DMS 273 (cell line): ENCODE measurements around the gene XPNPEP2.

ENCODE experiments used
- DNase-seq: peaks from one replicate; lab custom pipeline; 2025; ENCODE audit not compliant: unreplicated experiment; lab: John Stamatoyannopoulos, UW

Gene XPNPEP2

GRCh38 chrX:129777218-129778030 lies 38.6 kb downstream of the XPNPEP2 start:
- DNase-seq = no peak

DNA sequence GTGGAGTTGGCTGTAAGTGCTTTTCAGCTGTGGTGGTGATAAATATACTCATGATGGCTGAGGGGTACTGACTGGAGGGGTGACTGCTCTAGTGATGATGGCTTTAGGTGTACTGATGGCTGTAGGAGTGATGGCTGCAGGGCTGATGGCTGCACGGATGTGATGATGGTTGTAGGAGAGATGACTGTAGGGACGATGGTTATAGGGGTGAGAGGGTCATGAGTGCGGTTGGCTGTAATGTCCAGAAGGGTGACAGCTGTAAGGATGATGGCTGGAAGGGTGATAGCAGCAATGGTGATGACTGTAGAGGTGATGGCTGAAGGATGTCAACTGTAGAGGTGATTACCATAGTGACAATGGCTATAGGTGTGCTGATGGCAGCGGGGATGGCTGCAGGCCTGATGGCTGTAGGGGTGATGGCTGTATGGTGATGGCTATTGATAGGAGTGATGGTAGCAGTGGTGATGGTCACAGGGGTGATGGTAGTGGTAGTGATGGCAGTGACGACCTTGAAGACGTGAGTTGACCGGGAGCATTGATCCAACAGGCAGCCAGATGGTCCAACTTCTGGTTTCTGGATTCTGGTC lies 40.4 kb downstream of the XPNPEP2 start:
- DNase-seq = no peak

- DNase-seq = no peak
These were observed 41.0 kb downstream of the XPNPEP2 start, which contains the start of gene SASH3 for GRCh38 chrX:129779747-129780146. TSS of gene SASH3 (plus strand) at chrX:129779949. CDS start at chrX:129780098, 149 bp downstream.

- DNase-seq = no peak
These were observed 41.8 kb downstream of the XPNPEP2 start for GRCh38 chrX:129780441-129781105.

DNA sequence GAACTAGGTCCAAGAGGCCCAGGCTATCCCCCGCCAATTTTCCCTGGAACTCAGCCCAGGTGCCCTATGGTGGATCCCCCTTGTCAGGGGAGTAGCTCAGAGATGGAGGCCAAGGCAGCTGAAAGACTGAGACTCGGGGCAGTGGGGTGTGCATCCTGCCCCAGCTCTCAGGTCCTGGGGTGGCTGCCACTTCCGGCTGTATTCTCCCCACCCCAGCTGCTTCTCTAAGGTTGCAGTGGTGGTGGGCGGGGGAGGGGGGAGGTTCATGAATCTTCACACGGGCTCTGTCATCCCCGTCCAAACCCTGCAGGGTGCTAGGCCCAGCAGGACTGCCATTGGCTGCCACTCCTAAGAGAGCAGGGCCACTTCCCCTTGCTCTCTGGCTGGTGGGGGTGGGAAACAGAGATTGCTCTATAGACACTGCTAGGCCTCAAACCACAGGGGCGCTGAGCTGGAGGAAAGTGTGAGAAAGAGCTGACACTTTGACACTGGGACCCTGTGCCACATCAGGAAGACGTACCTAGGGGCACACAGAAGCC lies 42.4 kb downstream of the XPNPEP2 start:
- no peak for DNase-seq

- no peak for DNase-seq
These were observed 43.1 kb downstream of the XPNPEP2 start for GRCh38 chrX:129781680-129782495.

GRCh38 chrX:129782706-129783105 lies 43.9 kb downstream of the XPNPEP2 start:
- DNase-seq = no peak

DNA sequence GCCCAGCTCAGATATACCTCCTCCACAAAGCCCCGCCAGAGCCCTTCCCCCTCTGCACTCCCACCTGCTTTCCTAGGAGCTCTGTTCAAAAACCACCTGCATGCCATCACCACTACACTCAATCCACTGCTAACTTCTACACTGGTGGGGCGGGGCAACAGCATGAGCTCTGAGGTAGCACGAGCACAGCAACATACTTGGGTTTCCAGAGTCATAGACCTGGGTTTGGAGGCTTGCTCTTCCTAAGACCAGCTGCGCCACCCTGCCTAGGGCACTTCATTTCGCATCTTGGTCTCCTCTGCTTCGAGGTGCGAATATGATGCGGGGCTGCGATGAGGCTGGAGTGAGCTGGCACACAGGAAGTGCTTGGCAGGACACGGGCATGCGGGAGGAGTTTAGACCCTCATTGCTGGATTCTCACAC lies 44.5 kb downstream of the XPNPEP2 start:
- DNase-seq = no peak

DNA sequence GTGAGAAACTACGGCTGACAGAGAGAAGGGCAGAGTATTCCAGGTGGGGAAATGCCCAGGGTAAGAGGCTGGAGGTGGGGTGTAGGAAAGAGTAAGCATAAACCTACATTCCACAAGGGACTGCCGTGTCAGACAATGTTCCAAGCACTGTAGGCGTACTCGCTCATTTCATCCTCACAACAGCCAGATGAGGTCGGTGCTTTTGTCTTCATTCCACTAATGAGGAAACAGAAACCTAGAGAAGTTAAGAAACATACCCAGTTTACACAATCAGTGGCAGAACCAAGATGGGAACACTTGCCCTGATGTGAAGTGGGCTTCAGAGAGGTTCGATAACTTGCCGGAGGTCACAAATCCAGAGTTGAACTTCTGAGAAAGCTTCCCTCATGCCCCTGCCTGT lies 45.6 kb downstream of the XPNPEP2 start:
- no peak for DNase-seq

DNA sequence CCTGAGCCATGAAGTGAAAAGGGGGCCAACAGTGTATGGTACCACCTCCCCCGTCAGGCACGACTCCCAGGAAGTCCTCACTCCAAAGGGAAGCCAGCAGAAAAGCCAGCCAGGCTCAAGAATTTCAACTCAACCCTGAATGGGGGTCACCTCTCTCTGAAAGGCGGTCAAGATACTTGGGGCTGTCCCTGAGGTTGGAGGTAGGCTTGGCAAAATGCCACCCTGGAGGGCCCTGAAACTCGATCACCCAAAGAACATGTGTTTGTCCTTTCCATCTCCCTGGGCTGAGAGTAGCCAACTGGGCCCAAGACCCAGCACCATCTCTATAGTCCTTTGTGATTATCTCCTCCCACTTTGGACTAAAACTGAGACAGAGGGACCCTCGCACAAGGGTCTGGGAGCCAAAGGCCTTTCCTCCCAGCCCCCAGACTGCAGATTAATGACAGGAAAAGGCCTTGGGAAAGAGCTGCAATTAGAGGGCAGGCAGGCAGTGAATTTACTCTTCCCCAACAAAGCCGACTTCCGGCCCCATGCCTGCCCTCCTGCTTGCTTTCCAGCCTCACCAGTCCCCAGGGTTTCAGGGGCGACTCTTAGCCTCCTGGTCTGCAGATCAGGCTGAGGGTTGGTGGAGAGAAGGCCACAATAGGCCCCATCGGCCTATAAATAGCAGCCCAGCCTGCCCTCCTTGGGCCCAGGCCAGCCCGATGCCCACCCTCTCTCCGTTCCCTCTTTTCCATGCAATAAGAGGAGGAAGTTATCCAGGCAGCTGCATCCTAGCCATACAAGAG lies 46.6 kb downstream of the XPNPEP2 start:
- DNase-seq = no peak

DNA sequence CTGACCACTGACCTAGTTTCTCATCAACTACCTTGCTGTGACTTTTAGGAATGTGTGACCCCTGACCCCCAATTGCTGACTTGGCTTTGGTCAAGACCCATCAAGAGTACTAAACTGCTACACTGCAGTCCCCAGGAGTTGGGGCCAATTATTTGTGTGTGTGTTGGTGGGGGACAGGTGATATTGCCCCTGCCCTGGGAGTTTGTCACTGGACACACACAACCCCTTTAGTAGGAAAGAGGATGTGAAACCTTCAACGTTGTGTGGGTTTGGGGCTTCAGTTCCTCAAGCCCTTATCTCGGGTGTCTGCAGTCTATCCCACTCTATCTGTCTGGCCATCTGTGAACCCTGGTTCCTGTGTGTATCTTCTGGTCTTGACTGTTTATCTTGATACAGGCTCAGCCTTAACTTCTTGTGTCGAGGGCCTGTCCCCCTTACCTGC lies 47.5 kb downstream of the XPNPEP2 start:
- no peak for DNase-seq

DNA sequence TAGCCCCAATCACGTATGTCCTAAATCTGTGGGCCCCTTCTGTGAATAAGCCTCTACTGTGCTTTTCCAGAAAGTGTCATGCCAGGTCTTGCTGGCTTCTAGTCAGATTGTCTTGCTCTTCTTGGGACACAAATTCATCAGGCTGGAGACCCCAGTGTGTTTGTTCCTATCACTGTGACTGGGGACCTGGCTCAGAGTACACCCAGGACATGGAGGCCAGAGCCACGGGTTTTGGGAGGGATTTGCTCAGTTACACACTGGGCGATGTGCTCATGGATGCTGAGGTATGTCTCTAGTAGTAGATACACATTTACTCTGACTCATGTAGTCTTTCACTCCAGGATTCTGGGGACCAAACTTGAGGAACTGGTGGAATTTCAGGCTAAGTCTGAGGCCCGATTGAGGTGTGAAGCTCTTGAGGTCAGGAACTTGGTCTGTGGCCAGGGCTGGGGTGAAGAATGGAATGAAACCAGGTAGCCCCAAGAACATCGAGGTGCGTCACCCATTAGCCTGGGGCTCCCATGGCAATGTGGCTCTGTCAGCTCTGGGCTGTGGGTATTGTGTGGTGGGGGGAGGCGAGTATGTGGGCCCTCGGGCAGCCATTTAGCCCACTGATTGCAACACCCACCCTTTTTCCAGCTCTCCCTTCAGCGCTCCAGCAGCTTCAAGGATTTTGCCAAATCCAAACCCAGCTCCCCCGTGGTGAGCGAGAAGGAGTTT lies 48.7 kb downstream of the XPNPEP2 start:
- no peak for DNase-seq

GRCh38 chrX:129788527-129788926 lies 49.7 kb downstream of the XPNPEP2 start:
- DNase-seq = no peak

- DNase-seq = peak; percentile 19
These were observed 51.4 kb downstream of the XPNPEP2 start for GRCh38 chrX:129790146-129790545.

GRCh38 chrX:129790808-129791207 lies 52.0 kb downstream of the XPNPEP2 start:
- DNase-seq = no peak

DNA sequence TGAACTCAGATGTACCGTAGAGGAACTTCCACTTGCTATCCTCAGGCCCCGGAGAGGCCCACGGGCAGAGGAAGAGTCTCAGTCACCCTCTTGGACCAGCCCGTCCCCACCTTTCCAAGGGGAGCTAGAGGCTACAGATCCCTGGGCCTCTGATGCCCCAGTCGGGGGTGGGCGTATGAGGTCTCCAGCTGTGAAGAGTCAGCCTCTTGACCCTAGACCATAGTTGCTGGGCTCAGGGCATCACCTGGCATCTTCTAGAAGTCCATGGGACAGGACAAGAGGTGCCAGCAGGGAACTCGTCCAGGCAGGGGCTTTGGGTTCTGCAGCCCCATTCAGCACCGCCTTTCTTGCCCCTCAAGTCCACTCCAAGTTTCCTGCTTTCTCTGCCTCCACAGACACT lies 52.6 kb downstream of the XPNPEP2 start:
- no peak for DNase-seq

GRCh38 chrX:129791961-129792570 lies 53.3 kb downstream of the XPNPEP2 start:
- no peak for DNase-seq

- no peak for DNase-seq
These were observed 54.0 kb downstream of the XPNPEP2 start for GRCh38 chrX:129792586-129793291.
